Measurements from ENCODE around the gene MCF2L.

Gene MCF2L

DNA sequence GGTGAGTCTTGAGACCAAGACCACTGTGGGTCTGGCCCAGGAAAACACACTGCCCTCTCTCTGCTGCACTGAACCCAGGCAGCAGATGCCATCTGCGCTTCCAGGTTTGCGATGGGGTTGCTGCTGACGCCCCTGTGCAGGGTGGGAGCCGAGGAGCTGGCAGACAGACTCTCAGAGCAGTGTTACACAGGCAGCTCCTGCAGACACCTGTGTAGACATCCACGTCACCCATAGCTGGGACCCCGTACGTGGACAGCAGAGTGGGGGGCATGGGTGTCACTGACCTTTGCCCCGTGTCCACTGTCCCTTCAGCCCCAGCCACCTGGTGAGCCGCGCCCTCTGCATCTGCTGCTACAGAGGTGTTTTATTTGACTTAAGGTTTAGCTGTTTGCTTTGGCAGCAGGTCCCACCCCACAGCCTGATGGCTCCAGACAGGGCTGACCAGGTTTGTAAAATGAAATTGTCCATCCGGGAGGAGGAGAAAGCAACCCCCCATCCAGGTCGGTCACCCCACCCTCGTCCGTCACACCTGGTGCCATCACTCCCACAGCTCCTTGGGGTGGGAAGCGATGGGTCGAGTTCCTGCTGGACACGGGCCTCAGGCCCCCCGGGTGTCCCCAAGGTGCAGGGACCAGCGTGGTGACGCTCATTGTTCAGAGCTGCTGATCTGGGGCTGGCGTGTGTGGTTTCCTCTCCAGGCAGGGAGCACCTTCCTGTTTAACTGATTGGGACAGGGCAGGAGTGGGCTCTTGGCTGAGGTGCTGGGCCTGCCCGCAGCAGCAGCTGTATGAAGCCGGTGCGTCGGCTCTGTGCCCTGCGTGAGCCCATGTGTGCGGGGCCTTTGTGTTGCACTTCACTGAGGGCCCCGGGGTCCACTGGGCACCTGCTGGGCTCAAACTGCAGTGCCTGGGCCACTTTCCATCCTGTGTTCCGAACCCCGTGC is 28.4 kb downstream of the MCF2L start:
- Histone ChIP-seq H3K9me3 (ENCODE audit: control insufficient read depth, insufficient read depth, low read length) (no peaks in the 10 kb centered on the region), H3K9ac (ENCODE audit: low read depth, low read length) (no peak overlapping the region), H3K4me1 (ENCODE audit: control insufficient read depth, insufficient read depth, low read length) (no peaks in the 10 kb centered on the region)

DNA sequence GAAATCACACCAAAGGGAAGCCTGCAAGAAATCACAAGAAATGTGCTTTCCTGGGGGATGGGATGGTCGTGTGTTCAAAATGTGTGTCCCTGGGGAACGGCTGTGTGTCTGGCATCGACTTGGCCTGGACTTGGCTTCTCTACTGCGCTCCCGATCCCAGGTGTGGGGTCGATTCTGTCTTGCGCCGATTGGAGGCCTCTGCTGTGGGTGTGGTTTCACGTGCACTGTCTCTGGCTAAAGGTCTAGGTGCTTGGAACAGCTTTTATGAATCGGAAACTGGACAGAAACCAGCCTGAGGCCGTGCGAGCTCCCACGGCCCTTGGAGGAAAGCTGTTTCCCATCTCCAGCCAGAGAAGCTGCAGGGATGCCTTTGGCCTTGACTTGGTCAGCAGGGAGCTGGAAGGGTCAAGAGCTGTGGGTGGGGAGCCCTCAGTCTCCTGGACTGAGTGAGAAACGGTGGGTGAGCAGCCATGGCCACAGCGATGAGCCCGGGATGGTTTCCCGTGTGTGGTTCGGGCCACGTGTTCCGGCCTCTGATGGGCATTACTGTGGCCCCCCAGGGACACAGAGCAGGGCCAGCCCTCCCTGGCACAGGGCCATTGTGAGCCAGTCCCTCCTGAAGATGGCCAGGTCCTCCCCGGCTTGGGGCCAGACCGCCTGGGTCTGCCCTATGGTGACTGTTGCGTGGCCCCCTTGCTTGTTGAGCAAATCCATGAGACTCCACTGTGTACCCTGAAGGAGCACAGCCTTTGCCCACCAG is 29.7 kb downstream of the MCF2L start:
- no peaks in the 10 kb centered on the region for H3K27me3 ChIP-seq (ENCODE audit: control insufficient read depth, insufficient read depth, low read length)

More for the DNA sequence above, 28.4 kb downstream of the MCF2L start:
- H3K36me3 ChIP-seq (ENCODE audit: control insufficient read depth, insufficient read depth, low read length): no peaks in the 10 kb centered on the region
- H3K27me3 ChIP-seq (ENCODE audit: control insufficient read depth, insufficient read depth, low read length): no peaks in the 10 kb centered on the region
- H3K4me3 ChIP-seq (ENCODE audit: low read depth, low read length): no peak overlapping the region

DNA sequence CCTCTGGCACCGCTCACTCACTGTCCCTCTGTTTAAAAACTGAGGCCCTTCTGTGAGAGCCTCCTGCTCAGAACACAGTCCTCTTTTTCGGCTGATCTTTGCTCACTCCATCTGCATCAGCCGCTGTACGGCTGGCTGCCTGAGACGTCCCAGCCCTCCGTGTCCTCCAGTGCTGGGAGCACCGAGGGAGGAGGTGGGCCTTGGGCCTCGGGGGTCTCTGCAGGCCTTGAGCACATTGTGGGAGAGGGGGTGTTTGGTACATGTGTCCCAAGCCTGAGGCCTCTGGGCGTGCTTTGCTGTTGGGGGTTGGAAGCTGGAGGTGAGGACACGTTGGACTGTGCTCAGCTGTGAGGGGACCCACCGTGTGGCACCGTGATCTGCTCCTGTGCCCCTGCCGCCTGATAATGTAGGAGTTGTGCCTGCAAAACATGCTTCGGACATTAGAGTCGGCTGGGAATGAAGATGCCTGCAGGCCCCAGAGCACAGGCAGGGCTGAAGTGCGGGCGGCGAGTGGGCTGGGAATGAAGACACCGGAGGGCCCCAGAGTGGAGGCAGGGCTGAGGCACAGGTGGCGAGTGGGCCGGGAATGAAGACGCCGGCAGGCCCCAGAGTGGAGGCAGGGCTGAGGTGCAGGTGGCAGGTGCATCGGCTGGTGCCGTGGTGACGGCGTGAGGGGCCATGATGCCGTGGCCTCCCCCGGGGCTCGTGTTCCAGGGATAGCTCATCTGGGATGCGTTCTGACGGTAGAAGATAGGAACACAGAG is 30.6 kb downstream of the MCF2L start:
- H3K36me3 ChIP-seq (ENCODE audit: control insufficient read depth, insufficient read depth, low read length): no peaks in the 10 kb centered on the region
- H3K27me3 ChIP-seq (ENCODE audit: control insufficient read depth, insufficient read depth, low read length): no peaks in the 10 kb centered on the region
- no peak overlapping the region for H3K4me3 ChIP-seq (ENCODE audit: low read depth, low read length)
- no peaks in the 10 kb centered on the region for H3K9me3 ChIP-seq (ENCODE audit: control insufficient read depth, insufficient read depth, low read length)
- no peaks in the 10 kb centered on the region for H3K4me1 ChIP-seq (ENCODE audit: control insufficient read depth, insufficient read depth, low read length)
- H3K9ac ChIP-seq (ENCODE audit: low read depth, low read length): no peak overlapping the region

More for the DNA sequence above, 29.7 kb downstream of the MCF2L start:
- Histone ChIP-seq H3K4me3 (ENCODE audit: low read depth, low read length) (no peak overlapping the region), H3K4me1 (ENCODE audit: control insufficient read depth, insufficient read depth, low read length) (no peaks in the 10 kb centered on the region), H3K9ac (ENCODE audit: low read depth, low read length) (no peak overlapping the region), H3K9me3 (ENCODE audit: control insufficient read depth, insufficient read depth, low read length) (no peaks in the 10 kb centered on the region), H3K36me3 (ENCODE audit: control insufficient read depth, insufficient read depth, low read length) (no peaks in the 10 kb centered on the region)

DNA sequence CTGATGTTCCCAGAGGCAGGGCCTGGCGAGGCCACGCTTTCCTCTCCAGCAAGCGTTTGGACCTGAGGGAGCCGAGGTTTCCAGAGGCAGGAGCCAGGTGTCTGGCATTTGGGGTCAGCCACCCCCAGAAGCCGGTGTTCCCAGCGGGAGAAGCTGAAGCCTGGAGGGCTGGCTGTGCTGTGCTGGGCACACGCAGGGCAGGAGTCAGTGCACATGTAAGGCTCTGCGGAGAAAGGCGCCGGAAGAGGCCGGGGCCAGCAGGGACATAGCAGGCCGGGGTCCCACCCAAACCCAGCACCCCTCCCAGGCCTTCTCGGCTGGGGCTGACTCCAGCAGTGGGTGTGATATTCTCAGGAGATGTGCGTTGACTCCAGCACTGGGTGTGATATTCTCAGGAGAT is 31.6 kb downstream of the MCF2L start:
- H3K36me3 ChIP-seq (ENCODE audit: control insufficient read depth, insufficient read depth, low read length): no peaks in the 10 kb centered on the region
- no peak overlapping the region for H3K9ac ChIP-seq (ENCODE audit: low read depth, low read length)
- H3K4me1 ChIP-seq (ENCODE audit: control insufficient read depth, insufficient read depth, low read length): no peaks in the 10 kb centered on the region
- no peaks in the 10 kb centered on the region for H3K27me3 ChIP-seq (ENCODE audit: control insufficient read depth, insufficient read depth, low read length)
- no peaks in the 10 kb centered on the region for H3K9me3 ChIP-seq (ENCODE audit: control insufficient read depth, insufficient read depth, low read length)
- no peak overlapping the region for H3K4me3 ChIP-seq (ENCODE audit: low read depth, low read length)

DNA sequence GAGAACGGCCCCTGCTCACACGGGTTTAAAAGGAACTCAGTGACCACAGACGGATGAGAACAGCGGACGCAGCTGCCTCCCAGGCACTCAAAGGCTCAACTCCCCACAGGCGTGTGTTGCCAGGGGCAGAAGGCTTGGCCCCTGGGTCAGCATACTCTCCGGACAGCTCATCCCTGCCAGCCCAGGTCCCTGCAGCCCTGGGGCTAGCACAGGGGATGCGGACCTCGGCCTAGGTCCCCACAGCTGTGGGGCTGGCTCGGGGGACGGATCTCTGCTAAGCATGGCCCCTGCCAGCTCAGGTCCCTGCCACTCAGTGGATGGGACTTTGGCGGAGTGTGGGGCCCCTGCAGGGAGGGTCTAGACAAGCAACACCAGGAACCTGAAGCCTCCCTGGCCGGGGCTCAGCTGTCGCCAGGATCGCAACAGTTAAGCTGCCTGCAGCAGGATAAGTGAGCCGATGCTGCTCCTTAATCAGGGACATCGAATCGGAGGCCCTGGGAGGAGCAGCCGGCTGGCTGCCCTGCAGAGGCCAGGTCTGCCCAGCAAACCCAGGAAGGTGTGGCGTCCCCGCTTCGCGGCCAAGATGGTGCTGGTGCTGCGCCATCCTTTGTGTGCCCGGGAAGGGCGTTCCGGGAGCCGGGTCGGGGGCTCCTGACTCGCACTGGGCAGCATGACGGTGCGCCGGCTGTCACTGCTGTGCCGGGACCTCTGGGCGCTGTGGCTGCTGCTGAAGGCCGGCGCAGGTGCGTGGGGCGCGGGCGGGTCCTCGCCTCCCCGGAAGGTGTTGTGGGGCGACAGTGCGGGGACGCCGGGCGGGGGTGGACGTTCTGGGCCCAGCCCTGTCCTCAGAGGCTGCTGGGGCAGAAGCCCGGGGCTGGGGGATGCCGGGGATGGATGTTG is 32.5 kb downstream of the MCF2L start:
- Histone ChIP-seq H3K36me3 (ENCODE audit: control insufficient read depth, insufficient read depth, low read length) (no peaks in the 10 kb centered on the region), H3K27me3 (ENCODE audit: control insufficient read depth, insufficient read depth, low read length) (no peaks in the 10 kb centered on the region), H3K4me3 (ENCODE audit: low read depth, low read length) (no peak overlapping the region), H3K4me1 (ENCODE audit: control insufficient read depth, insufficient read depth, low read length) (no peaks in the 10 kb centered on the region), H3K9me3 (ENCODE audit: control insufficient read depth, insufficient read depth, low read length) (no peaks in the 10 kb centered on the region), H3K9ac (ENCODE audit: low read depth, low read length) (no peak overlapping the region)

DNA sequence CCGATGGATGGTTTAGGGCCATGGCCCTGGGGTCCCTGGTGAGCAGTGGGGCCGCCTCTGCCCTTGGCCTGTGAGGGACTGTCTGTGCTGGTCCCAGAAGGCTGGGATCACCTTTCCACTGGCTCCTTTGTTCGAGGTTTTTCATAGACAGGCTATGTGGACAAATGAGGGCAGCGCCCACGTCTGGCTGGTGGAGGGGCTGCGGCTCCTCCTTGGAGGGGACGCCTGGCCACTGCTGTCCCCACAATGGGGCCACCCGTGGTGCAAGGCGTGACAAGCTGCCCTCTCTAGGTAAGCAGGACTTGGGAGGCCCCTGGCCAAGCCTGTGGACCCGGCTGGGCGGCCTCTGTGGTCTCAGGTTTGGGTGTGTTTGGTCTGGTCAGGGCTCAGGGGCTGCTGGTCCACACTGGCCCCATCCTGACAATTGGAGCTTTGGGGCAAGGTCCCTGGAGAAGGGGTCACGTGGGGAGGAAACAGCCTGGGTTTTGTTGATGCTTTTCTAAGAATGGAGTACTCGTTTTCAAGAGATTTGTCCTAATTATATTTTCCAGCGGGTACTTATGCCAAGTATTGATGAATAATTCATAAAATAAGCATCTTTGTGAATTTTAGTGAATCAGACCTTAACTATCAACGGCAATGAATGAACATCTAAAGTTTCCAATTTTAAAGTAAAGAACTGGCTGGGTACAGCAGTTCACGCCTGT is 33.3 kb downstream of the MCF2L start:
- Histone ChIP-seq H3K27me3 (ENCODE audit: control insufficient read depth, insufficient read depth, low read length) (no peaks in the 10 kb centered on the region), H3K9me3 (ENCODE audit: control insufficient read depth, insufficient read depth, low read length) (no peaks in the 10 kb centered on the region), H3K9ac (ENCODE audit: low read depth, low read length) (no peak overlapping the region), H3K4me1 (ENCODE audit: control insufficient read depth, insufficient read depth, low read length) (no peaks in the 10 kb centered on the region), H3K4me3 (ENCODE audit: low read depth, low read length) (no peak overlapping the region), H3K36me3 (ENCODE audit: control insufficient read depth, insufficient read depth, low read length) (no peaks in the 10 kb centered on the region)

DNA sequence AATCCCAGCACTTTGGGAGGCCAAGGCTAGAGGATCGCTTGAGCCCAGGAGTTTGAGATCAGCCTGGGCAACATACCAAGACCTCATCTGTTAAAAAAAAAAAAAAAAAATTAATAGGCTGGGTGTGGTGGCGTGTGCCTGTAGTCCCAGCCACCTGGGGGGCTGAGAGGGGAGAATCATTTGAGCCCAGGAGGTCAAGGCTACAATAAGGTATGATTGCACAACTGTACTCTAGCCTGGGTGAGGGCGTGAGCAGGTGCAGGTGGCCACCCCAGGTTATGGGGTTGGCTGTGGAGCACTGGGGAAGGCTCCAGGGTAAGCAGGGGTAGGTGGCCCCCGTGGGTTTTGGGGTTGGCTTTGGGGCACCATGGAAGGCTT is 33.9 kb downstream of the MCF2L start:
- Histone ChIP-seq H3K4me3 (ENCODE audit: low read depth, low read length) (no peak overlapping the region), H3K9ac (ENCODE audit: low read depth, low read length) (no peak overlapping the region), H3K27me3 (ENCODE audit: control insufficient read depth, insufficient read depth, low read length) (no peaks in the 10 kb centered on the region), H3K4me1 (ENCODE audit: control insufficient read depth, insufficient read depth, low read length) (no peaks in the 10 kb centered on the region), H3K36me3 (ENCODE audit: control insufficient read depth, insufficient read depth, low read length) (no peaks in the 10 kb centered on the region), H3K9me3 (ENCODE audit: control insufficient read depth, insufficient read depth, low read length) (no peaks in the 10 kb centered on the region)

DNA sequence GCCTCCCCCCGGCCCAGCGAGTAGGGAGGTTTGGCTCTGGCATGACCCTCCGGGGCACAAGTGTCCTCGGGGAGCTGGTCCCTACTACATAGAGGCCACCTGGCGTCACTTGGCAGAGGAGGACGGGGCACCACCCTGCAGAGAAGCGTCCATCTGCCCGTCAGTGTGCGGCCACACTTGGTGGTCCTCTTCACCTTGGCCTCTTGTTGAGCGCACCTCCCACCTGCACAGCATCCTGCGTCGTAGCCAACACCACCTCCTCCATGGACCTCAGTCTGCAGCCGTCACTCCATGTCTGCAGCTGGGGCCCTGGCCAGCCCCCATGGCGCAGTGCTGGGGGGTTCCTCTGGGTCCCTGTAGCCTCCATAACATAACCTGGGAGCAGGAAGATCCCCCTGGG is 35.1 kb downstream of the MCF2L start:
- Histone ChIP-seq H3K4me3 (ENCODE audit: low read depth, low read length) (no peak overlapping the region), H3K27me3 (ENCODE audit: control insufficient read depth, insufficient read depth, low read length) (no peaks in the 10 kb centered on the region), H3K9ac (ENCODE audit: low read depth, low read length) (no peak overlapping the region)

DNA sequence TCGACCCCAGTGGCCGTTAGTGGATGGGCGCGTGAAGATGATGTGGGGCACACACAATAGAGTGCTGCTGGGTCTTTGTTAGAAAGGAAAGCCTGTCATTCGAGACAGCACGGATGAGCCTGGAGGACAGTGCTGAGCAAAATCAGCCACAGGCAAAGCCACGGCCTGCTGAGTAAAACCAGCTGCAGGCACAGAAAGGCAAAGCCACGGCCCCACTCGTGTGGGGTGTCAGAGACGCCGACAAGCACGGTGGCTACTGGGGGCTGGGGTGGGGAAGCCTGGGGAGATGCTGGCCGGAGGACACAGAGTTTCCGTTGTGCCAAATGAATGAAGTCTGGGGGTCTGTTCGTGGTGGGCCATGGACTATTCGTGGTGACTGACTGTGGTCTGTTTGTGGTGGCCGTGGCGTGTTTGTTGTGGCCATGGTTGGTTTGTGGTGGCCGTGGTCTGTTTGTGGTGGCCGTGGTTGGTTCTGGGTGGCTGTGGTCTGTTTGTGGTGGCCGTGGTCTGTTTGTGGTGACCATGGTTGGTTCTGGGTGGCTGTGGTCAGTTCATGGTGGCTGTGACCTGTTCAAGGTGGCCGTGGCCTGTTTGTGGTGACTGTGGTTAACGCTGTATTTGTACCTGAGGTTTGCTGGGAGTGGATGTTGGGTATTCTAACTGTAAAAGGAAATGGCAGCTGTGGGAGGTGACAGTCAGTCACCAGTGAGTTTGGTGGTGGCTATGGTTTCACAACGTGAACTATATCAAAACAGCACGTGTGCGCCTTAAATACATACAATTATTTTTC is 36.3 kb downstream of the MCF2L start:
- H3K36me3 ChIP-seq (ENCODE audit: control insufficient read depth, insufficient read depth, low read length): no peaks in the 10 kb centered on the region
- H3K9me3 ChIP-seq (ENCODE audit: control insufficient read depth, insufficient read depth, low read length): no peaks in the 10 kb centered on the region
- H3K4me1 ChIP-seq (ENCODE audit: control insufficient read depth, insufficient read depth, low read length): no peaks in the 10 kb centered on the region
- H3K9ac ChIP-seq (ENCODE audit: low read depth, low read length): no peak overlapping the region
- no peaks in the 10 kb centered on the region for H3K27me3 ChIP-seq (ENCODE audit: control insufficient read depth, insufficient read depth, low read length)
- no peak overlapping the region for H3K4me3 ChIP-seq (ENCODE audit: low read depth, low read length)

More for the DNA sequence above, 35.1 kb downstream of the MCF2L start:
- no peaks in the 10 kb centered on the region for H3K4me1 ChIP-seq (ENCODE audit: control insufficient read depth, insufficient read depth, low read length)
- H3K9me3 ChIP-seq (ENCODE audit: control insufficient read depth, insufficient read depth, low read length): no peaks in the 10 kb centered on the region
- H3K36me3 ChIP-seq (ENCODE audit: control insufficient read depth, insufficient read depth, low read length): no peaks in the 10 kb centered on the region

DNA sequence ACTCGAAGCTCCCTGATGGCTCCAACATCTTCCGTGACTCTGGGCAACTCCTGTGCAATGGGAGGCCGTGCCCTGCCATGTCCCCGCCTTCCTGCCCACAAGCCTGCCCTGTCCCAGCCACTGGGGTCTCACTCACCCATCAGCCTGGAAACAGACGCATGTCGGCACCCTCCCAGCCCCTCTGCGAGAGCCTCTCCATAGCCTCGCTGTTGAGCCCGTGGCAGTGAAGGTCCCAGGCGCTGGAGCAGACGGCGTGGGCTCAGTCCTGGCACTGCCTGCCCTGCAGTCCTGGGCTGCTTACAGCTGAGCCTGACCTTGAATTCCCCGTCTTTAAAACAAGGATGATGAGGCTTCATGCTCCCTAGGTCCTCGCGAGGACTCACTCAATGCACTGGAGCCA is 37.0 kb downstream of the MCF2L start:
- Histone ChIP-seq H3K4me1 (ENCODE audit: control insufficient read depth, insufficient read depth, low read length) (no peaks in the 10 kb centered on the region), H3K36me3 (ENCODE audit: control insufficient read depth, insufficient read depth, low read length) (no peaks in the 10 kb centered on the region), H3K9ac (ENCODE audit: low read depth, low read length) (no peak overlapping the region), H3K4me3 (ENCODE audit: low read depth, low read length) (no peak overlapping the region), H3K27me3 (ENCODE audit: control insufficient read depth, insufficient read depth, low read length) (no peaks in the 10 kb centered on the region), H3K9me3 (ENCODE audit: control insufficient read depth, insufficient read depth, low read length) (no peaks in the 10 kb centered on the region)
